Breast epithelium (tissue), 3 donors: ENCODE data around the gene PIK3CD.

Source experiments
- CTCF ChIP-seq, 3 donors: fragments of 450-650 bp; IDR thresholded peaks; one replicate each; pipeline ENCODE4 v1.5.1; 2016 to 2017; ENCODE audit warnings: antibody characterized with exemption in 3 of 3, mild to moderate bottlenecking in 3 of 3, moderate library complexity in 3 of 3
- POLR2A ChIP-seq: fragments of 450-650 bp; IDR thresholded peaks from one replicate; pipeline ENCODE4 v1.6.1; 2016; ENCODE audit warnings: antibody characterized with exemption, mild to moderate bottlenecking, moderate library complexity
- POLR2AphosphoS5 ChIP-seq, 3 donors: sonication (generic); formaldehyde crosslinking; IDR thresholded peaks; one replicate each; pipeline ENCODE4 v1.6.1; 2017; ENCODE audit warnings: antibody characterized with exemption in 3 of 3

- TF ChIP-seq CTCF (IDR thresholded peaks at IDR 0.05) (no peak), POLR2AphosphoS5 (IDR thresholded peaks at IDR 0.05) (no peak), POLR2A (no peak)
Observed at GRCh38 chr1:9723926-9724325, 72.4 kb downstream of the PIK3CD start.
